HepG2 (cell line): Measurements from ENCODE around the gene MFSD11. TPM values are rescaled to one million over a fixed set of nuclear protein-coding genes. Genes with fewer than 3 reads are reported as not detected.
A peak's percentile ranks its signal among the peaks of the same experiment; 100 is the strongest.

Experiments
- CC2D1A ChIP-seq: sonication (generic); formaldehyde crosslinking; IDR thresholded peaks from 2 replicates; pipeline ENCODE4 v1.8.1; 2023; ENCODE audit warnings: mild to moderate bottlenecking, missing genetic modification reagents
- DNMT3B ChIP-seq: conservative IDR thresholded peaks from 2 replicates; pipeline ENCODE4 v1.6.1; 2016; ENCODE audit warnings: missing biosample characterization, control low read depth
- EHMT2 ChIP-seq: fragments of 200-600 bp; sonication (generic); IDR thresholded peaks from 2 replicates; pipeline ENCODE4 v1.7.0; 2017; ENCODE audit warnings: antibody characterized with exemption, low read depth, low read length, borderline replicate concordance
- KMT2B ChIP-seq: IDR thresholded peaks from 2 replicates; pipeline ENCODE4 v1.6.1; 2016; ENCODE audit warnings: missing genetic modification reagents, missing compliant biosample characterization
- MYC ChIP-seq: sonication (generic); formaldehyde crosslinking; IDR thresholded peaks from 2 replicates; pipeline ENCODE4 v1.9.0; 2021; ENCODE audit warnings: missing genetic modification reagents, borderline replicate concordance
- NFKB2 ChIP-seq: sonication (generic); formaldehyde crosslinking; IDR thresholded peaks from 2 replicates; pipeline ENCODE4 v1.4.0; 2020; ENCODE audit warnings: missing genetic modification reagents, borderline replicate concordance
- POGZ ChIP-seq: sonication (generic); formaldehyde crosslinking; IDR thresholded peaks from 2 replicates; pipeline ENCODE4 v1.4.0; 2020; ENCODE audit warnings: mild to moderate bottlenecking, missing genetic modification reagents
- STAG1 ChIP-seq: sonication (generic); formaldehyde crosslinking; IDR thresholded peaks from 2 replicates; pipeline ENCODE4 v1.4.0; 2020; ENCODE audit warnings: missing genetic modification reagents
- U2AF2 ChIP-seq: fragments of 200-400 bp; formaldehyde crosslinking; IDR thresholded peaks from 2 replicates; pipeline ENCODE4 v1.6.1; 2017; ENCODE audit warnings: low read depth, mild to moderate bottlenecking, low read length
- ZBTB38 ChIP-seq: sonication (generic); formaldehyde crosslinking; IDR thresholded peaks from 2 replicates; pipeline ENCODE4 v1.5.1; 2020; ENCODE audit warnings: mild to moderate bottlenecking, missing genetic modification reagents
- ZFP37 ChIP-seq: sonication (generic); formaldehyde crosslinking; IDR thresholded peaks from 2 replicates; pipeline ENCODE4 v1.4.0; 2020; ENCODE audit warnings: missing genetic modification reagents, borderline replicate concordance
- ZMYM2 ChIP-seq: sonication (generic); formaldehyde crosslinking; IDR thresholded peaks from 2 replicates; pipeline ENCODE4 v1.8.0; 2022; ENCODE audit warnings: mild to moderate bottlenecking, missing genetic modification reagents
- ZNF720 ChIP-seq: sonication (generic); formaldehyde crosslinking; IDR thresholded peaks from 2 replicates; pipeline ENCODE4 v1.4.0; 2020; ENCODE audit warnings: missing genetic modification reagents
- polyA plus RNA-seq, 8 experiments: library from polyadenylated mRNA; depleted of rRNA in 3 of 8; stranded (reverse) in 7 of 8; unstranded in 1 of 8; fragments of >200 nt; fragmentation: Illumina TruSeq in 4 of 8; extraction: Trizol in 4 of 8; gene quantifications; 2 replicates each; pipeline versions ENCODE4 v1.2.1 to v1.2.3, GENCODE V29; 2011 to 2016; ENCODE audit warnings: low read depth in 4 of 8, missing spikeins in 1 of 8, mixed read lengths in 1 of 8; ENCODE audit not compliant: insufficient read depth in 1 of 8
- total RNA-seq, 5 experiments: library from RNA; depleted of rRNA; stranded (reverse); fragments of >200 nt; fragmentation: Illumina TruSeq; extraction: Trizol; gene quantifications; 2 replicates each; pipeline ENCODE4 v1.2.3, GENCODE V29; 2016; ENCODE audit warnings: low read depth in 1 of 5
- TF ChIP-seq, protein P1 (sequence below): sonication (generic); formaldehyde crosslinking; IDR thresholded peaks from 2 replicates; pipeline ENCODE4 v1.5.1; 2020; ENCODE audit warnings: mild to moderate bottlenecking, missing genetic modification reagents, borderline replicate concordance
- TF ChIP-seq, protein P2 (sequence below): sonication (generic); formaldehyde crosslinking; IDR thresholded peaks from 2 replicates; pipeline ENCODE4 v1.5.1; 2020; ENCODE audit warnings: missing genetic modification reagents, mild to moderate bottlenecking, borderline replicate concordance
- TF ChIP-seq, protein P3 (sequence below): sonication (generic); formaldehyde crosslinking; IDR thresholded peaks from 2 replicates; pipeline ENCODE4 v1.5.1; 2020; ENCODE audit warnings: mild to moderate bottlenecking, missing genetic modification reagents, borderline replicate concordance
- TF ChIP-seq, protein P4 (sequence below): sonication (generic); formaldehyde crosslinking; conservative IDR thresholded peaks from 2 replicates; pipeline ENCODE4 v1.4.0; 2020; ENCODE audit warnings: missing genetic modification reagents
- TF ChIP-seq, protein P5 (sequence below): sonication (generic); formaldehyde crosslinking; IDR thresholded peaks from 2 replicates; pipeline ENCODE4 v1.8.1; 2023; ENCODE audit warnings: missing genetic modification reagents, inconsistent platforms, borderline replicate concordance

MFSD11 gene
- total and polyA plus RNA-seq, 2 of the 13 experiments (the other 11 are each of a cell fraction or from before 2014, with no cell fraction given): 26.1 to 36.3 TPM

DNA sequence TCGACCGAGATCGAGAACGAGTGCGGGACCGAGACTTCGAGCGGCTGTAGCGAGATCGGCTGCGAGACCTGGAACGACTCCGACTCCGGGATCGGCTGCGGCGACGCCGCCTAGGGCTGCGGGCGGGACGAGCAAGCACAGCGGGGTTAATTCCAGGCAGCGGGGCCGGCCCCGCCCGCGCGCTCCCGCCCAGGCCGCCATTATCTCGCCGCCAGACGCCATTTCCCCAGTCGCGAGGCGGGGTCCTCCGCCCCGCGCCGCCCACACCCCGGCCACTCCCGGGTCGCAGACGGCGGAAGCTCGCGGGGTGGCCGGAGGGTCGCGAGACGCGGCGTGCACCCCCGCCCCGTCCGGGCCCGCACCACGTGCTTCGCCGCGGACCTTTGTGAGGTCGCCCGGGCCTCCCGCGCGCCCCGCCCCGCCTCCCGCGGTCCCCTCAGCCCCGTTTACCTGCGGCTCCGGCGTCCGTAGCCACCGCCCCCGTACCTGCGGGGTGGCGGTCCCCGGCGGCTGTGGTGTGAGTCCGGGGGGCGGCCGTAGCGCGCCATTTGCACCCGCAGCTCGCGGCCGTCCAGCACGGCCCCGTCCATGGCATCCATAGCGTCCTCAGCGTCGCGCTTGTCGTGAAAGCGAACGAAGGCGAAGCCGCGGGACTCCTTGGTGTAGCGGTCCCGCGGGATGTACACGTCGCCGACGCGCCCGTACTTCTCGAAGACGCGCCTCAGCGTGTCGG lies 1.4 kb upstream of the MFSD11 start (continued):
- TF ChIP-seq, protein P1, sequence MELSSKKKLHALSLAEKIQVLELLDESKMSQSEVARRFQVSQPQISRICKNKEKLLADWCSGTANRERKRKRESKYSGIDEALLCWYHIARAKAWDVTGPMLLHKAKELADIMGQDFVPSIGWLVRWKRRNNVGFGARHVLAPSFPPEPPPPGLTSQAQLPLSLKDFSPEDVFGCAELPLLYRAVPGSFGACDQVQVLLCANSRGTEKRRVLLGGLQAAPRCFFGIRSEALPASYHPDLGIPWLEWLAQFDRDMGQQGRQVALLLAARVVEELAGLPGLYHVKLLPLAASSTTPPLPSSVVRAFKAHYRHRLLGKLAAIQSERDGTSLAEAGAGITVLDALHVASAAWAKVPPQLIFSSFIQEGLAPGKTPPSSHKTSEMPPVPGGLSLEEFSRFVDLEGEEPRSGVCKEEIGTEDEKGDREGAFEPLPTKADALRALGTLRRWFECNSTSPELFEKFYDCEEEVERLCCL: no peak
- no peak for TF ChIP-seq NFKB2 (CRISPR knock-in tag)
- no peak for TF ChIP-seq ZMYM2 (CRISPR knock-in tag)
- TF ChIP-seq DNMT3B (CRISPR knock-in tag): no peak
- TF ChIP-seq U2AF2: 0 out of 2 replicates have a peak, but pooled peaks have one; percentile 12
- TF ChIP-seq, protein P2, sequence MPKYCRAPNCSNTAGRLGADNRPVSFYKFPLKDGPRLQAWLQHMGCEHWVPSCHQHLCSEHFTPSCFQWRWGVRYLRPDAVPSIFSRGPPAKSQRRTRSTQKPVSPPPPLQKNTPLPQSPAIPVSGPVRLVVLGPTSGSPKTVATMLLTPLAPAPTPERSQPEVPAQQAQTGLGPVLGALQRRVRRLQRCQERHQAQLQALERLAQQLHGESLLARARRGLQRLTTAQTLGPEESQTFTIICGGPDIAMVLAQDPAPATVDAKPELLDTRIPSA (CRISPR knock-in tag): no peak
- no peak for TF ChIP-seq STAG1
- no peak for TF ChIP-seq KMT2B
- TF ChIP-seq, protein P3, sequence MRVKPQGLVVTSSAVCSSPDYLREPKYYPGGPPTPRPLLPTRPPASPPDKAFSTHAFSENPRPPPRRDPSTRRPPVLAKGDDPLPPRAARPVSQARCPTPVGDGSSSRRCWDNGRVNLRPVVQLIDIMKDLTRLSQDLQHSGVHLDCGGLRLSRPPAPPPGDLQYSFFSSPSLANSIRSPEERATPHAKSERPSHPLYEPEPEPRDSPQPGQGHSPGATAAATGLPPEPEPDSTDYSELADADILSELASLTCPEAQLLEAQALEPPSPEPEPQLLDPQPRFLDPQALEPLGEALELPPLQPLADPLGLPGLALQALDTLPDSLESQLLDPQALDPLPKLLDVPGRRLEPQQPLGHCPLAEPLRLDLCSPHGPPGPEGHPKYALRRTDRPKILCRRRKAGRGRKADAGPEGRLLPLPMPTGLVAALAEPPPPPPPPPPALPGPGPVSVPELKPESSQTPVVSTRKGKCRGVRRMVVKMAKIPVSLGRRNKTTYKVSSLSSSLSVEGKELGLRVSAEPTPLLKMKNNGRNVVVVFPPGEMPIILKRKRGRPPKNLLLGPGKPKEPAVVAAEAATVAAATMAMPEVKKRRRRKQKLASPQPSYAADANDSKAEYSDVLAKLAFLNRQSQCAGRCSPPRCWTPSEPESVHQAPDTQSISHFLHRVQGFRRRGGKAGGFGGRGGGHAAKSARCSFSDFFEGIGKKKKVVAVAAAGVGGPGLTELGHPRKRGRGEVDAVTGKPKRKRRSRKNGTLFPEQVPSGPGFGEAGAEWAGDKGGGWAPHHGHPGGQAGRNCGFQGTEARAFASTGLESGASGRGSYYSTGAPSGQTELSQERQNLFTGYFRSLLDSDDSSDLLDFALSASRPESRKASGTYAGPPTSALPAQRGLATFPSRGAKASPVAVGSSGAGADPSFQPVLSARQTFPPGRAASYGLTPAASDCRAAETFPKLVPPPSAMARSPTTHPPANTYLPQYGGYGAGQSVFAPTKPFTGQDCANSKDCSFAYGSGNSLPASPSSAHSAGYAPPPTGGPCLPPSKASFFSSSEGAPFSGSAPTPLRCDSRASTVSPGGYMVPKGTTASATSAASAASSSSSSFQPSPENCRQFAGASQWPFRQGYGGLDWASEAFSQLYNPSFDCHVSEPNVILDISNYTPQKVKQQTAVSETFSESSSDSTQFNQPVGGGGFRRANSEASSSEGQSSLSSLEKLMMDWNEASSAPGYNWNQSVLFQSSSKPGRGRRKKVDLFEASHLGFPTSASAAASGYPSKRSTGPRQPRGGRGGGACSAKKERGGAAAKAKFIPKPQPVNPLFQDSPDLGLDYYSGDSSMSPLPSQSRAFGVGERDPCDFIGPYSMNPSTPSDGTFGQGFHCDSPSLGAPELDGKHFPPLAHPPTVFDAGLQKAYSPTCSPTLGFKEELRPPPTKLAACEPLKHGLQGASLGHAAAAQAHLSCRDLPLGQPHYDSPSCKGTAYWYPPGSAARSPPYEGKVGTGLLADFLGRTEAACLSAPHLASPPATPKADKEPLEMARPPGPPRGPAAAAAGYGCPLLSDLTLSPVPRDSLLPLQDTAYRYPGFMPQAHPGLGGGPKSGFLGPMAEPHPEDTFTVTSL (CRISPR knock-in tag): no peak
- no peak for TF ChIP-seq ZNF720 (CRISPR knock-in tag)
- no peak for TF ChIP-seq POGZ (CRISPR knock-in tag)
- TF ChIP-seq, protein P4, sequence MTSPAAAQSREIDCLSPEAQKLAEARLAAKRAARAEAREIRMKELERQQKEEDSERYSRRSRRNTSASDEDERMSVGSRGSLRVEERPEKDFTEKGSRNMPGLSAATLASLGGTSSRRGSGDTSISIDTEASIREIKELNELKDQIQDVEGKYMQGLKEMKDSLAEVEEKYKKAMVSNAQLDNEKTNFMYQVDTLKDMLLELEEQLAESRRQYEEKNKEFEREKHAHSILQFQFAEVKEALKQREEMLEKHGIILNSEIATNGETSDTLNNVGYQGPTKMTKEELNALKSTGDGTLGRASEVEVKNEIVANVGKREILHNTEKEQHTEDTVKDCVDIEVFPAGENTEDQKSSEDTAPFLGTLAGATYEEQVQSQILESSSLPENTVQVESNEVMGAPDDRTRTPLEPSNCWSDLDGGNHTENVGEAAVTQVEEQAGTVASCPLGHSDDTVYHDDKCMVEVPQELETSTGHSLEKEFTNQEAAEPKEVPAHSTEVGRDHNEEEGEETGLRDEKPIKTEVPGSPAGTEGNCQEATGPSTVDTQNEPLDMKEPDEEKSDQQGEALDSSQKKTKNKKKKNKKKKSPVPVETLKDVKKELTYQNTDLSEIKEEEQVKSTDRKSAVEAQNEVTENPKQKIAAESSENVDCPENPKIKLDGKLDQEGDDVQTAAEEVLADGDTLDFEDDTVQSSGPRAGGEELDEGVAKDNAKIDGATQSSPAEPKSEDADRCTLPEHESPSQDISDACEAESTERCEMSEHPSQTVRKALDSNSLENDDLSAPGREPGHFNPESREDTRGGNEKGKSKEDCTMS: no peak
- TF ChIP-seq MYC: no peak; the same call in 1 of the 2 replicates
- TF ChIP-seq, protein P5, sequence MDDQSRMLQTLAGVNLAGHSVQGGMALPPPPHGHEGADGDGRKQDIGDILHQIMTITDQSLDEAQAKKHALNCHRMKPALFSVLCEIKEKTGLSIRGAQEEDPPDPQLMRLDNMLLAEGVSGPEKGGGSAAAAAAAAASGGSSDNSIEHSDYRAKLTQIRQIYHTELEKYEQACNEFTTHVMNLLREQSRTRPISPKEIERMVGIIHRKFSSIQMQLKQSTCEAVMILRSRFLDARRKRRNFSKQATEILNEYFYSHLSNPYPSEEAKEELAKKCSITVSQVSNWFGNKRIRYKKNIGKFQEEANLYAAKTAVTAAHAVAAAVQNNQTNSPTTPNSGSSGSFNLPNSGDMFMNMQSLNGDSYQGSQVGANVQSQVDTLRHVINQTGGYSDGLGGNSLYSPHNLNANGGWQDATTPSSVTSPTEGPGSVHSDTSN (CRISPR knock-in tag): no peak
- peak; percentile 52; the same call in 1 of the 2 replicates for TF ChIP-seq ZBTB38
- no peak for TF ChIP-seq EHMT2
- TF ChIP-seq ZFP37 (CRISPR knock-in tag): no peak
- TF ChIP-seq CC2D1A (CRISPR knock-in tag): no peak
